GM11168 (cell line): Measurements from ENCODE around the gene DNAH9.

Source experiments
- in situ Hi-C: fragments of 300-500 bp; cut with MboI; formaldehyde crosslinking; loops from one replicate; pipeline ENCODE4 v1.12.0; 2022; ENCODE audit warnings: low sequenced_read_pairs; ENCODE audit not compliant: unreplicated experiment

Gene DNAH9

DNA sequence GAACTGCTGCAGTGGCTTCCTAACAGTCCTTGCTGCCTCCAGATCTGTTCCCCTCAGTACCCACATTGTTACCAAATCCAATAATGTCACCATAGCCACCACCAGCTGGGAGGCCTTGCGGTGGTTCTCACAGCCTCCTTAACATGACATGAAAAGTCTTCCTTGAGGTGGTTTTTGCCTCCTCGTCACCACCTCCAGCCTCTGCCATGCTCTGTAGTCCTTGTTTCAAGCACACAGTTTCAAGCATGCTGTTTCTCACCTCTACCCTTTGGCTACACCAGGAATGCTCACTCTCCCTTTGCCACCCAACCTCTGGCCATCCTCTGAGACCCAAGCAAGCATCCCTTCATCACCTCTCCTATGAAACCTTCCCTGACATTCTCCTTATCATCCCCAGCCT, 47.2 kb downstream of the DNAH9 start:
- in situ Hi-C loops = no loop called here

DNA sequence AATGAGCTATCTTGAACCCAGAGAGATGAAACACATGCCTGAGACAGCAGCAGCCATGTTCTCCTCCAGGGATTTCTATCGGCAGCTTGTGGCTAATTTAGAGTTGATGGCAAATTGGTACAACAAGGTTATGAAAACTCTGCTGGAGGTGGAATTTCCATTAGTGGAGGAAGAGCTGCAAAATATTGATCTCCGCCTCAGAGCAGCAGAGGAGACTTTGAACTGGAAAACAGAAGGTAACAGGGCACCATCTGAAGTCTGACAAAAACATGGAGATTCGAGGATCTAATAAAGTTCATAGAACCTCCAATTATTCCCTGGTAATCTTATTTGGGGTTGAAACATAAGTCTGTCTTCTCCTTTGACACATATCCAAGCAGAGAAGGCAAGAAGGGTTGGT, 52.8 kb downstream of the DNAH9 start:
- in situ Hi-C loops = no loop called here

DNA sequence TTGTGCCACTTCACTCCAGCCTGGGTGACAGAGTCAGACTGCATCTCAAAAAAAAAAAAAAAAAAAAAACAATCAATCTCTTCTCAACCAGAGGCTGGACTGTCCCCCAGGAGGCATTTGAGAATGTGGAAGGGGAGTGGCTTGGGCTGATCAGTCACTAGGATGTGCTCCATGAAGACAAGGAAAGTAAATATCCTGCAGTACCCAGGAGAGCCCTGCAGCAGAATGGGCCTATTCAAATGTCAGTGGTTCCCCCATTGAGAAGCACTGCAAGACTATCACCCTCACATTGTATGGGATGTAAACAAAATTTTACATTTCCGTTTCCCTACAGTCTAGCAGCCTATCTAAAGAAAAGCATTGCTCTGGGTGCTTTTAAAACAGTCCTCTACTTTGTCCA, 70.3 kb downstream of the DNAH9 start:
- in situ Hi-C loops = no loop called here

DNA sequence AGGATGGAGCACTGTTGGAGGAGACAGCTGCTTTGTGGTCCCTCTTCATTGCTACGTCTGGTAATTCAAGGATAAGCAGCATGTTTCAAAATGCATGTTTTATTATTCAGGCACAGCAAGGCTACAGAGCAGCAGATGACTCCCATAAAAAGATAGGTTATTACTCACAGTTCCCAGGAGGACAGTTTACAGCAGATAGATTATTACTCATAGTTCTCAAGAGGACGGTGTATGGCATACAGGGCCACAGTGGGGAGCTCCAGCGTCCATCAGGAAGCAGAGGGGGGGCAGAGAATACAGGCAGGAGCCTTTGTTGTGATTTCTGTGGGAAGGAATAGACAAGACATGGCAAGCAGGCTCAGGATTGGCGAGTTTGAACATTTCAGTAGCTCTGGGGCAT, 72.9 kb downstream of the DNAH9 start:
- in situ Hi-C loops = no loop called here

DNA sequence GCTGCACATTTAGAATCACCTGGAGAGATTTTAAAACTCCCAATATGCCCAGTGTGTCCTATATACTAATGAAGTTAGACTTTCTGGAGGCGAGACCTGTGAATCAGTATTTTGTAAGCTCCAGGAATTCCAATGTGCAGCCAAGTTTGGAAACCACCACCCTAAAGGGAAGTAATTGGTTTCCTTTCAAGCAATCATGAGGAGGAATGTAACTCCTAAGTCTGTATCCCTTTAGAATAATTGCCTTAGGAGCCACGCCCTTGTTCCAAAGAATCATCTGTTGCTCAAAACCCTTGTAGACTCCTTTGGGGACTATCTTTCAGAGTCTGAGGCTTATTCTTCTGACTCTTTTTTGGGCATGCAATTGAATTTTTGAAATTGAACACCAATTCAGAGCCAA, 84.4 kb downstream of the DNAH9 start:
- in situ Hi-C loops = no loop called here

DNA sequence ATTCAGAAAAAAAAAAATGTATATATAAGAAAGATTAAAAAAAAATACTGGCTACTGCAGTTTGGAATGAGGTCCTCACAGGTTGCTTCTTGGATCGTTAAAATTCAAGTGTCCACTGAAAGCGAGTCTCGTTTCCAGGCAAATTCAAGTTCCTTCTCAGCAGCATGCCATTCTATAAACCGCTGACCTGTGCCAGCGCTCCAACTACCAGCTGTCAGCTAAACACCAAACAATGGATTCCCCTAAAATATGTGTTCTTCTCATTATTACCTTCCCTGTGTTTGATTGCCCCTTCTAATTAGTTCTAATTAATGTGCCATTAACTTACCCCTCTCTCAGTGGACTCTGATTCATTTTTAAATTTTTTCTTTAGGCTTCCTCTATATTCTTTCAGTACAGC, 92.4 kb downstream of the DNAH9 start:
- in situ Hi-C loops = no loop called here

DNA sequence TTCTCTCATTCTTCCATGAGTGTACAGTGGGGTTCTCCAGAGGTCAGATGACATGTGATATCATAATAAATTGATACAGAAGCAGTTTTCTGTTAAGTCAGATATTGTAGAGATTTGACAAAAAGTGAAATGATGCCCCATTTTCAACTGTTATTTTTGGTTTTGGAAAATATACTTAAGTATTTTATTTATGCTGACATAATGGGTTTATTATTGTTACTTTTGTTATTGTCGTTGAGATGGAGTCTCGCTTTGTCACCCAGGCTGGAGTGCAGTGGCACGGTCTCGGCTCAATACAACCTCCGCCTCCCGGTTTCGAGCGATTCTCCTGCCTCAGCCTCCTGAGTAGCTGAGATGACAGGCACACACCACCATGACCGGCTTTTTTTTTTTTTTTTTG, 94.4 kb downstream of the DNAH9 start:
- in situ Hi-C loops = no loop called here

DNA sequence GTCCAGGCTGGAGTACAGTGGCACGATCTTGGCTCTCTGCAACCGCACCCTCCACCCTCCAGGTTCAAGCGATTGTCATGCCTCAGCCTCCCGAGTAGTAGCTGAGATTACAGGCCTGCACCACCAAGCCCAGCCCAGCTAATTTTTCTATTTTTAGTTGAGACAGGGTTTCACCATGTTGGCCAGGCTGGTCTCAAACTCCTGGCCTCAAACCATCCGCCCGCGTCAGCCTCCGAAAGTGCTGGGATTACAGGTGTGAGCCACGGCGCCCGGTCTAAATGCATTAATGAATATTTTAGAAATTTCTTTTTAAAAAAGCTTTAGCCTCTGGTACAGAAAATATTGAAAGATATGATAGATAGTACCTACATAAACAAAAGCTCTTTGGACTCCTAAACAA, 95.0 kb downstream of the DNAH9 start:
- in situ Hi-C loops = no loop called here

DNA sequence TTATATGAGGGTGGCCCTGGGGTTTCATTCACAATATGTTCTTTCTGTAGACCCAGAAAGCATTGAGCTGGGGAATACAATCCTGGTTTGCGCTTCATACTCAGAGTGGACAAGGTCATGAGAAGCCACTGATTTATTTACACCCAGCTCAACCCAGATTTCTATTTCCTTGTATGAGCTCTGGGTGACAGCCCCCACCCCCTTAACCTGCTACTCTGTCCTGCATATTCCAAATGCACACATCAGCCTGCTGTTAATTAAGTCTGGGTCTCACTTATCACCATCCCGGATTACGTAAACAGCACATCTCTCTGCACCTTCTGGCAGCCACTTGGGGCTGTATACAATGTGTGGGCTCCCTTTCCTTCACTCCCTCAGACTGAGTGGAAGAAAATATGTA, 102.4 kb downstream of the DNAH9 start:
- in situ Hi-C loops = no loop called here

DNA sequence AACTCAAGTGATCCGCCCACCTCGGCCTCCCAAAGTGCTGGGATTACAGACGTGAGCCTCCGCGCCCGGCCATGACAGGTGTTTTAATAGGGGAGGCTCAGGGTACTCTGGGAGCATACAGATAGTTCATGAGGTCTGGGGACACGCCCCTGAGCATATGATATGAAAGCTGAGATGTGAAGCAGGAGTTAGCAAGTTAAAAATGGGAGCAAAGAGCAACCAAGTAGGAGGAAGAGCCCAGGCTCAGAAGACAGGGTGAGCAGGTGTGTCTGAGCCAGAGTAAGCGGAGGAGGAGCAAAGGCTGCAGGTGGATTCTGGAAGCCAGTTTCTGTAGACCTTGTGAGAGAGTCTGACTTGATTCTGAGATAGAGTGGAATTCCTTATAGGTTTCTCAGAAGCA, 103.6 kb downstream of the DNAH9 start:
- in situ Hi-C loops = no loop called here

DNA sequence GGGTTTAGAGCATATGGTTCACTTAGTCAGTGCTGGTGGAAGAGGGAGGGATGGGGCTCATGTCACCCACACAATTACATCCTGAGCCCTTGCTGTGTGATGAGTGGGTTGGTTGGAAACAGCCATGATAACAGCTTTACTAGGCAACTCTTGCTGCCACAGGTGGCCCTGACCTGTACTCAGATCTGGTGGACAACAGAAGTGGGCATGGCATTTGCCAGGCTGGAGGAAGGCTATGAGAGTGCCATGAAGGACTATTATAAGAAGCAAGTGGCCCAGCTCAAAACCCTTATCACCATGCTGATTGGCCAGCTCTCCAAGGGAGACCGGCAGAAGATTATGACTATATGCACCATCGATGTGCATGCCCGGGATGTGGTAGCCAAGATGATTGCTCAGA, 105.8 kb downstream of the DNAH9 start:
- in situ Hi-C loops = no loop called here

DNA sequence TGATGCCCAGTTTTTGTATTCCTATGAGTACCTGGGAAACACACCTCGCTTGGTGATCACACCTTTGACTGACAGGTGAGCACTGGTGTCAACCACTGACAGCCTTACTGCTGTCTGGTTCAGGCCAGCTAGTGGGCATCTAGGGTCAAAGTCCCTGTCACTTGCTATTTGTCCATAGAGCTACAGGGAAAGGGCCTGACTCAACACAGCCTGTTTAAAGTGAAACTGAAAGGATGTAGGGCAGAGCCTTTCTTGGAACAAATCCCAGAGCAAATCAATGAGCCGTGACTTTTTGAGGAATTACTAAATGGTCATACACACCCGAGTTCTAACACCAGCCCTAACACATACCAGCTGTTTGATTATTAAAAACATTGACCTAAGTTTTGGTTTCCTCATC, 106.8 kb downstream of the DNAH9 start:
- in situ Hi-C loops = no loop called here

DNA sequence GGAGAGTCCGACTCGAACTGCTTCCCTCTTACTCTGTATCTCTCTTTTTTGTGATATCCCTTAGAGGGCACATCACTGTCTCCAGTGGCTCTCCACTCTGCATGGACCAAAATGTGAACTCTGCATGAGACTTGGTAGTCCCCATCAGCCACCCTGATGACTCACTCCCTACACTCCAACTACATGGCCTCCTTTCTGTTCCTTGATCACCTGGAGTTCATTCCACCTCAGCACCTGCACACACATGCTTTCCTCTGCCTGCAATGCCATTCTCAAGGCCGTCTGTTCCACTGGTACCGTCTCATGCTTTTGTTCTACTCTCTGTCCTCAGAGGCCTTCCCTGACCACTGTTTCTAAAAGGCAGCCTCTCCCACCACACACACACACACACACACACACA, 109.3 kb downstream of the DNAH9 start:
- in situ Hi-C loops = no loop called here

DNA sequence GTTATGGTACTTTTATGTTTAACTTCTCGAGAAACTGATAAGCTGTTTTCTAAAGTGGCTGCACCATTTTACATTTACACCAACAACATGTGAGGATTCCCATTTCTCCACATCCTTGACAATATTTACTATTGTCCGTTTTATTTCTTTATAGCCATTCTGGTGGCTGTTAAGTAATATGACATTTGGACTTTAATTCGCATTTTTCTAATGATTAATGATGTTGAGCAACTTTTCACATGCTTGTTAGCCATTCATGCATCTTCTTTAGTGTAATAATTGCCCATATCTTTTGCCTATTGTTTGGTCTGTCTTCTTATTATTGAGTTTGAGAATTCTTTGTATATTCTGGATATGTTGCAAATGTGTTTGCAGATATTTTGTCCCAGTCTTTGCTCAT, 114.2 kb downstream of the DNAH9 start:
- in situ Hi-C loops = no loop called here

DNA sequence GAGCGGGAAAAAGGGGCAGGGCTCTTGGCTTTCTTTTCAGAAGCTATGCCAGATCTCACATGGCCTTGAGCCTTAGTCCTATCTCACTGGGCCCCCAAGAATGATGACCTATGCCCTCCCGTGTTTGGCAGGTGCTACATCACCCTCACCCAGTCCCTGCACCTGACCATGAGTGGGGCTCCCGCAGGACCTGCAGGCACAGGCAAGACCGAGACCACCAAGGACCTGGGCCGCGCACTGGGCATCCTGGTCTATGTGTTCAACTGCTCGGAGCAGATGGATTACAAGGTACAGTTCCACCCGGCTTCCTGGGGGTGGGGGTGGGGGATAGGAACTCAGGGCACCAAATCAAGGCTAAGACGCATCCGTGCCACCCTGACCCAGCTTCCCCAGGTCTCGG, 120.9 kb downstream of the DNAH9 start:
- in situ Hi-C loops = no loop called here

DNA sequence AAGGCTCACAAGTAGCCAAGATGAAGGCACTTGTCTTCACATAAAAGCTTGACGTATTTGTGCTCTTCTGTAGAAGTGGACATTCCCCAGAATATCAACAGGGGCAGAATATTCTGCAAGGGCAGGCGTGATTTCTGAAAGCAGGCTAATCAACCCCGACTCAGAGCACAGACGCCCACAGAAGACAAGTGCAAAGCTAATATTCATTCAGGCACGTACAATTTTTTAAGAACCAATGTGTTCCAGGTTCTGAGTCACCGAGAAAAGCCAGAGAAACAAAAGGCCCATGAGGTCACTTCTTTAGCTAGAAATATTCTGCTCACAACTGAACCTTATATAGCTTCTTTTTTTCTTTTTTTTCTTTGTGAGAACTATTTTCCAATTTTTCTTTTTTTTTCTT, 121.6 kb downstream of the DNAH9 start:
- in situ Hi-C loops = no loop called here

DNA sequence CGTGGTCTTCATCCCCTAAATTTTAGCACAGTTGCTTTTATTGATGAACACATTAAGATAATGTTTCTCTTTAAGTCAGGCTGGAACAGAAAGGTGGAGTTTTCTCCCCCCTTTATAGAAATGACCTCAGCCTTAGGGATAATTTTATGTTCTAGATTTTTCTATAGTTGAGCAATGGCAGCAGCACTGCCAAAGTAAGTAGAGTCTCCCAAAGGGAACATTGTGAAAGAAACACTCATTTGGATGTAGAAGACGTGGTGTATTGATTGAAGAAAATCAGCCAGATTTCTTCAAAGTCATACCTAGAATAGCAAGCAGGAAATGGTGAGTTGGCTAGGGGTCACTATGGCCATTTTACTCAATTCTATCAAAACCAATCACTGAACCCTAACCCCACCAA, 122.5 kb downstream of the DNAH9 start:
- in situ Hi-C loops = no loop called here

DNA sequence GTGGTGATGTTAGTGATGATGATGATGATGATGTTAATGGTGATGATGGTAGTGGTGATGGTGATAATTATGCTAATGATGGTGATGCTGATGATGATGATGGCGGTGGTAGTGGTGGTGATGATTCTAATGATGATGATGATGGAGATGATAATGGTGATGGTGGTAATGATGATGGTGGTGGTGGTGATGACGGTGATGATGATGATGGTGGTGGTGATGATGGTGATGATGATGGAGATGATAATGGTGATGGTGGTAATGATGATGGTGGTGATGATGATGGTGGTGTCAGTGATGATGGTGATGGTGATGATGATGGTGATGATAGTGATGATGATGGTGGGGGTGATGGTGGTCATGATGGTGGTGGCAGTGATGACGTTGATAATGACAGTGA, 132.5 kb downstream of the DNAH9 start:
- in situ Hi-C loops = no loop called here

DNA sequence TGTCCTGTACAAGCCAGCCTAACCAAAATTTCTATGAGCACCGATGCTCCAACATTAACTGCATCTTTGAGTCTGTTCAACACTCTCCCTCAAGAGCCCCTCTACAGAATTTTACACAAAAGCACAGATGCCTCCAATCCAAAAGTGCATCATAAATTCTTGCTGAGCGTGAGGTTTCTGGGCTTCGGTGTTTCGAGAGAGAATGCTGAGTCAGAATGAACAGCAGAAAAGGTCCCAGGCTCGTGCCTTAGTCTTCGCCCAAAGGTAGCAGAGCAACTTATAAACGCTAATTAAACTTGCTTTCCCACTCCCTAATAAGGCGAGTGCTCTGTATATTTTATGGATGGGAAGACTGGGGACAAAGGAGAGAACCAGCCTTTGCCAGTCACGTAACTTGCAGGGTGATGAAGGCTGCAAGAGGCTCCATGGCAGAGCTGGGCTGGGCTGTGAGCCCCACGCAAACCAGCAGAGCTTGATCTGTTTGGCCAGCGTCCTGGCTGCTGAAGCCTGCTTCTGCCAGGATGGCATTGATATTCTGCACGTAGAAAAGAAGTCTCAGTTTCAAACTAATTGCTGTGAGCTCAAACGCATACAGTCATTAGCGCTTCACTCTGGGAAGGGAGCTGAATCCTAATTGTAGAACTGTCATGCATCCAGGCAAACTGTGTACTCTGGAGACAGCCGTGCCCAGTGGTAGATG, 138.5 kb downstream of the DNAH9 start:
- in situ Hi-C loops = no loop called here

DNA sequence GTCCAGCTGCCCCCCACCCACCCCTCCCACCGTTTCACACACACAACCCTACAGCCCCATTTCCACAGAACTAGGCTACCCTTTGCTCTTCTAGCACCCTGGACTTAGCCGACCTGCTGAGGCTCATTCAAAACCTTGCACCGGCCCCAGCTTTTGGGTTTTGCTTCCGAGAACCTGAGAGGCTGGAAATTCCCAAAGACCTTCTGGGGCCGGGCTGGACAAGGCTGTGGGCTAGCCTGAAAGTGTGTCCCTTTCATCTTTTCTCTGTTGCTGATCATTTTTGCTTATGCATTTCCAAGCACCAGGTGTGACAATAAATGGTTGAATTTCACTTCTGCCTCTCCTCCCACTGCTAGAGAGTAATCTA, 139.0 kb downstream of the DNAH9 start:
- in situ Hi-C loops = no loop called here

DNA sequence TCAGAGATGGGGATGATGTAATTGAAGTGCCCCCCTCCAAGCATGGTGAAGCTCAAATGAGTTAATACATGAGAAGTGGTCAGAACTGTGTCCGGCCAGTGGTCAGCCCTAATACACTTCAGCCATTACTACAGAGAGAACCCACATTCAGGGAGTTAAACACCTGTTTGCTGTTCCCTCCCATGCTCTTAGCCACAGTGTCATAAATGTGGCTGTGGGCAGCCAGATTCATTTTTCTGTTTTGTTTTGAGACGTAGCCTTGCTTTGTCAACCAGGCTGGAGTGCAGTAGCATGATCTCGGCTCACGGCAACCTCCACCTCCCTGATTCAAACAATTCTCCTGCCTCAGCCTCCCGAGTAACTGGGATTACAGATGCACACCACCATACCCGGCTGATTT, 139.9 kb downstream of the DNAH9 start:
- in situ Hi-C loops = no loop called here

DNA sequence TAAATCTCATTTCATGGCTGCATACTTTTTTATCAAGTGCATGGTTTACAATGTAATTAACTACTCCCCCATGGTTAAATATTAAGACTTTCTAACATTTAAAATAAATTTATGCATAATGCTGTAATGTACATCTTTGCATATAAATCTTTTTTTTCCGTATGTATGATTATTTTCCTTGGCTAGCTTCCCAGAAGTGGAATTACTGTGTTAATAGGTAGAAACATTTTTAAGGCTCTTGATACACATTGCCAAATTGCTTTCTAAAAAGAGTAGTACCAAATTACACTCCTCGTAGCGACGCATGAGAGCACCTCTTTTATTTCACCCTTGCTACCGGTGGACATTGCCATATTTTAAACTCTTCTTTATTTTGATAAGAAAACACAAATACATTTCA, 141.1 kb downstream of the DNAH9 start:
- in situ Hi-C loops = no loop called here

DNA sequence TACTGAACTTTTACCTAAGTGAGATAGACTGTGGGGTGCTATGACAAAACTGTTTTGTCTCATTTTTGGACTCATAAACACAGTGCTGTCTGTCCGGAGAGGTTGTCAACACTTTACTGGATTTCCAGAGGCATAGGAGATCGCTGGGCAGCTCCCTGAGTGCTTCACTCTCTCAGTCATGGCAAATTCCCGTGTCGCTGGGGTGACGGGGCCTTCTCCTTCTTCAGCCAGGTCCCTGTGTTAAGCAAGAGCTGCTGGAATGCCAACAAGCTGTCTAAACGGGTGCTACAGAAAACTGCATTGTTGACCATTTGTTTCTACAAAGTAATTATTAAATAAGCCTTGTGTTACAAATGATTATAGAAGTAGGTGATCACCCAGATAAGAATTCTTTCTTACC, 141.6 kb downstream of the DNAH9 start:
- in situ Hi-C loops = no loop called here
